H9 (cell line): ENCODE measurements around the gene GABARAPL2. TPM values are rescaled to one million over a fixed set of nuclear protein-coding genes. Genes with fewer than 3 reads are reported as not detected.
A peak's percentile ranks its signal among the peaks of the same experiment; 100 is the strongest.

ENCODE experiments used
- DNase-seq: peaks from one replicate; pipeline ENCODE4 v3.0.0-alpha.2; 2017
- H2AFZ ChIP-seq: one replicate; pipeline ENCODE4 v1.6.1; 2013; ENCODE audit warnings: mild to moderate bottlenecking, low read length, control low read depth, moderate library complexity
- H2AK5ac ChIP-seq: 2 replicates; pipeline ENCODE4 v1.6.1; 2013; ENCODE audit warnings: low read length, control low read depth, mixed read lengths; ENCODE audit not compliant: insufficient read length
- H2BK120ac ChIP-seq: one replicate; pipeline ENCODE4 v1.6.1; 2013; ENCODE audit warnings: low read depth, mild to moderate bottlenecking, low read length, control low read depth, inconsistent platforms; ENCODE audit not compliant: poor library complexity, severe bottlenecking
- H2BK12ac ChIP-seq: 2 replicates; pipeline ENCODE4 v1.6.1; 2013; ENCODE audit warnings: low read length, control low read depth, mixed read lengths, low read depth; ENCODE audit not compliant: insufficient read length
- H2BK15ac ChIP-seq: 2 replicates; pipeline ENCODE4 v1.6.1; 2013; ENCODE audit warnings: low read depth, low read length, control low read depth
- H2BK20ac ChIP-seq: one replicate; pipeline ENCODE4 v1.6.1; 2013; ENCODE audit warnings: low read depth, mild to moderate bottlenecking, low read length, control low read depth, inconsistent platforms; ENCODE audit not compliant: poor library complexity, severe bottlenecking
- H2BK5ac ChIP-seq: 2 replicates; pipeline ENCODE4 v1.6.1; 2013; ENCODE audit warnings: low read length, control low read depth, mixed read lengths; ENCODE audit not compliant: insufficient read length
- H3K14ac ChIP-seq: 2 replicates; pipeline ENCODE4 v1.6.1; 2013; ENCODE audit warnings: low read length, control low read depth; ENCODE audit not compliant: insufficient read depth
- H3K18ac ChIP-seq: 2 replicates; pipeline ENCODE4 v1.6.1; 2013; ENCODE audit warnings: low read depth, mild to moderate bottlenecking, mixed read lengths, low read length, control low read depth; ENCODE audit not compliant: insufficient read length
- H3K23ac ChIP-seq: 2 replicates; pipeline ENCODE4 v1.6.1; 2013; ENCODE audit warnings: low read length, control low read depth, mixed read lengths, low read depth; ENCODE audit not compliant: insufficient read length
- H3K23me2 ChIP-seq: 2 replicates; pipeline ENCODE4 v1.6.1; 2013; ENCODE audit warnings: low read depth, mild to moderate bottlenecking, mixed read lengths, low read length, control low read depth; ENCODE audit not compliant: insufficient read length, poor library complexity, severe bottlenecking
- H3K27ac ChIP-seq: 2 replicates; pipeline ENCODE4 v1.5.1; 2013; ENCODE audit warnings: low read length, control low read depth, mixed read lengths, low read depth; ENCODE audit not compliant: insufficient read length
- H3K27me3 ChIP-seq: 2 replicates; pipeline ENCODE4 v1.6.1; 2013; ENCODE audit warnings: low read length, control low read depth, inconsistent platforms; ENCODE audit not compliant: insufficient read depth
- H3K4ac ChIP-seq: 2 replicates; pipeline ENCODE4 v1.6.1; 2013; ENCODE audit warnings: low read depth, mild to moderate bottlenecking, control low read depth, inconsistent platforms, low read length, moderate library complexity
- H3K4me1 ChIP-seq: 2 replicates; pipeline ENCODE4 v1.6.1; 2013; ENCODE audit warnings: low read length, control low read depth, inconsistent platforms; ENCODE audit not compliant: insufficient read depth
- H3K4me2 ChIP-seq: 2 replicates; pipeline ENCODE4 v1.6.1; 2013; ENCODE audit warnings: low read length, control low read depth, mixed read lengths; ENCODE audit not compliant: insufficient read length, insufficient read depth
- H3K56ac ChIP-seq: 2 replicates; pipeline ENCODE4 v1.6.1; 2013; ENCODE audit warnings: low read depth, mild to moderate bottlenecking, mixed read lengths, low read length, control low read depth; ENCODE audit not compliant: insufficient read length
- H3K79me1 ChIP-seq: 2 replicates; pipeline ENCODE4 v1.6.1; 2013; ENCODE audit warnings: low read depth, mild to moderate bottlenecking, moderate library complexity, low read length, control low read depth, inconsistent platforms; ENCODE audit not compliant: insufficient read depth, poor library complexity, severe bottlenecking
- H3K79me2 ChIP-seq: 2 replicates; pipeline ENCODE4 v1.6.1; 2013; ENCODE audit warnings: low read length, control low read depth, inconsistent platforms; ENCODE audit not compliant: insufficient read depth
- H3K9ac ChIP-seq: 2 replicates; pipeline ENCODE4 v1.6.1; 2013; ENCODE audit warnings: low read length, control low read depth, mixed read lengths; ENCODE audit not compliant: insufficient read length; ENCODE audit errors: extremely low read depth
- H3K9me3 ChIP-seq: one replicate; pipeline ENCODE4 v1.6.1; 2013; ENCODE audit warnings: low read depth, low read length, inconsistent platforms; ENCODE audit not compliant: control insufficient read depth
- H3T11ph ChIP-seq: one replicate; pipeline ENCODE4 v1.6.1; 2013; ENCODE audit warnings: mild to moderate bottlenecking, low read length, control low read depth, inconsistent platforms
- H4K20me1 ChIP-seq: one replicate; pipeline ENCODE4 v1.6.1; 2013; ENCODE audit not compliant: control insufficient read depth, insufficient read length, insufficient read depth
- H4K5ac ChIP-seq: 2 replicates; pipeline ENCODE4 v1.6.1; 2013; ENCODE audit warnings: low read depth, mild to moderate bottlenecking, mixed read lengths, low read length, control low read depth; ENCODE audit not compliant: insufficient read length
- H4K8ac ChIP-seq: replicated peaks from 2 replicates; pipeline ENCODE4 v1.6.1; 2013; ENCODE audit warnings: low read length, control low read depth, mixed read lengths, low read depth; ENCODE audit not compliant: insufficient read length
- H4K91ac ChIP-seq: 2 replicates; pipeline ENCODE4 v1.6.1; 2013; ENCODE audit warnings: low read depth, mild to moderate bottlenecking, moderate library complexity, mixed read lengths, low read length, control low read depth; ENCODE audit not compliant: insufficient read length
- H3K27ac Mint-ChIP-seq, 3 experiments: 2 replicates in 2 of 3; 3 replicates in 1 of 3; pipeline ENCODE4 v1.8.0; 2020 to 2021; ENCODE audit warnings: mixed read lengths in 3 of 3, mild to moderate bottlenecking in 1 of 3, moderate library complexity in 1 of 3
- H3K27me3 Mint-ChIP-seq: 2 replicates; pipeline ENCODE4 v1.8.0; 2021; ENCODE audit warnings: low read depth, mild to moderate bottlenecking, moderate library complexity, mixed read lengths
- H3K36me3 Mint-ChIP-seq, 3 experiments: 2 replicates in 2 of 3; 3 replicates in 1 of 3; pipeline ENCODE4 v1.8.0; 2020 to 2021; ENCODE audit warnings: low read depth in 3 of 3, mixed read lengths in 3 of 3; ENCODE audit not compliant: insufficient read depth in 1 of 3
- H3K4me1 Mint-ChIP-seq, 2 experiments: 2 replicates each; pipeline ENCODE4 v1.8.0; 2020; ENCODE audit warnings: mixed read lengths in 2 of 2
- H3K4me3 Mint-ChIP-seq, 2 experiments: 2 replicates in 1 of 2; 3 replicates in 1 of 2; pipeline ENCODE4 v1.8.0; 2020 to 2021; ENCODE audit warnings: mild to moderate bottlenecking in 2 of 2, mixed read lengths in 2 of 2, moderate library complexity in 1 of 2
- H3K9me3 Mint-ChIP-seq, 2 experiments: 2 replicates in 1 of 2; 3 replicates in 1 of 2; pipeline ENCODE4 v1.8.0; 2020; ENCODE audit warnings: mild to moderate bottlenecking in 2 of 2, mixed read lengths in 2 of 2, moderate library complexity in 1 of 2
- WGBS: extraction: QIAGEN DNeasy Blood & Tissue Kit; methylation state at CpG from one replicate; pipeline ENCODE4 v1.1.7; 2013; ENCODE audit warnings: missing lambda C conversion rate, low lambda C conversion rate, mixed read lengths; ENCODE audit not compliant: insufficient read length; ENCODE audit errors: extremely low coverage; 5-methylcytosine and 5-hydroxymethylcytosine counted together
- total RNA-seq: library from RNA; stranded (reverse); gene quantifications from 2 replicates; pipeline ENCODE4 v1.2.1, GENCODE V29; 2021
- TF ChIP-seq, protein P1 (sequence below): fragments of 200-600 bp; sonication (generic); conservative IDR thresholded peaks from 3 replicates; pipeline ENCODE4 v1.8.0; 2021; ENCODE audit warnings: antibody characterized with exemption, mild to moderate bottlenecking

GABARAPL2 gene
- total RNA-seq, 1 experiment from 2014 or later, result 62.6 TPM

DNA sequence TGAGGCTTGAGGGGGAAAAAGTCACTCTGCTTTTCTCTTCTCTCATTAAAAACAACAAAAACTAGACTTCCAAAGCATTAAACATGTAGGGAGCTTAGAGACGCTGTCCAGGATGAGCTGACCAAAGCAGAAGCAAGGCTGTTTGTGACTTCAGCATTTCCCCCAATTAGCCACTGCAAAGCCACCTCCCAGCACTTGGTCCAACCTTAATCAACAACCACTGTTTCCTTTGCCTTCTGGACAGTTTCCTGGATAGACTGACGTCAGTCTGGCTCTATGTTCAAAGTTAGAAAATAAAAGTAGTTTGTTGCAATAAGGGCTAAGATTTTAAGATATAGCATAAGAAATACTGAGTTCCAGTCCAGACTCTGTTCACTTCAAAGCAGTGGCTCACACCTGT, 13.2 kb upstream of the GABARAPL2 start:
- Histone ChIP-seq H2BK120ac (no peak overlapping the region), H2BK15ac (no peak overlapping the region), H3T11ph (no peak overlapping the region), H3K79me2 (no peaks in the 10 kb centered on the region), H2BK20ac (no peak overlapping the region), H3K4me2 (no peak overlapping the region), H3K23ac (no peak overlapping the region), H4K91ac (no peak overlapping the region), H3K9me3 (no peaks in the 10 kb centered on the region), H3K79me1 (no peaks in the 10 kb centered on the region), H3K9ac (no peak overlapping the region), H3K4ac (no peak overlapping the region), H3K27ac (no peak overlapping the region), H2BK5ac (no peak overlapping the region), H3K23me2 (peaks cover 8% of the 10 kb centered on the region), H2AK5ac (no peak overlapping the region), H4K8ac (no peak overlapping the region), H3K56ac (no peak overlapping the region), H2AFZ (no peak overlapping the region), H4K20me1 (no peaks in the 10 kb centered on the region), H4K5ac (no peak overlapping the region), H2BK12ac (no peak overlapping the region), H3K27me3 (no peaks in the 10 kb centered on the region), H3K14ac (no peak overlapping the region), H3K4me1 (peaks cover 2% of the 10 kb centered on the region; the same call in 1 of the 2 replicates), H3K18ac (no peak overlapping the region)
- Mint-ChIP-seq H3K9me3 (no peaks in the 10 kb centered on the region), H3K27ac (0 out of 7 replicates have a peak overlapping the region, but pooled peaks of 1 of the 3 experiments have one; percentile 4), H3K27me3 (peaks cover 4% of the 10 kb centered on the region), H3K36me3 (no peaks in the 10 kb centered on the region), H3K4me3 (no peak overlapping the region), H3K4me1 (peaks cover 13 to 18% of the 10 kb centered on the region in 2 experiments)
- WGBS, result no CpG with 5 or more reads among the region's 2 CpGs
- no peak for DNase-seq
- TF ChIP-seq, protein P1, sequence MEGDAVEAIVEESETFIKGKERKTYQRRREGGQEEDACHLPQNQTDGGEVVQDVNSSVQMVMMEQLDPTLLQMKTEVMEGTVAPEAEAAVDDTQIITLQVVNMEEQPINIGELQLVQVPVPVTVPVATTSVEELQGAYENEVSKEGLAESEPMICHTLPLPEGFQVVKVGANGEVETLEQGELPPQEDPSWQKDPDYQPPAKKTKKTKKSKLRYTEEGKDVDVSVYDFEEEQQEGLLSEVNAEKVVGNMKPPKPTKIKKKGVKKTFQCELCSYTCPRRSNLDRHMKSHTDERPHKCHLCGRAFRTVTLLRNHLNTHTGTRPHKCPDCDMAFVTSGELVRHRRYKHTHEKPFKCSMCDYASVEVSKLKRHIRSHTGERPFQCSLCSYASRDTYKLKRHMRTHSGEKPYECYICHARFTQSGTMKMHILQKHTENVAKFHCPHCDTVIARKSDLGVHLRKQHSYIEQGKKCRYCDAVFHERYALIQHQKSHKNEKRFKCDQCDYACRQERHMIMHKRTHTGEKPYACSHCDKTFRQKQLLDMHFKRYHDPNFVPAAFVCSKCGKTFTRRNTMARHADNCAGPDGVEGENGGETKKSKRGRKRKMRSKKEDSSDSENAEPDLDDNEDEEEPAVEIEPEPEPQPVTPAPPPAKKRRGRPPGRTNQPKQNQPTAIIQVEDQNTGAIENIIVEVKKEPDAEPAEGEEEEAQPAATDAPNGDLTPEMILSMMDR, result no peak
